ENCODE data around the gene HDGFL1. TPM values are rescaled to one million over a fixed set of nuclear protein-coding genes. Genes with fewer than 3 reads are reported as not detected.

The HDGFL1 gene
- 0.04 TPM in 1 of 2 replicates, not detected in the other for polyA plus RNA-seq (2011; rRNA removed)
- polyA plus RNA-seq (2012; cell fraction: cytosol; rRNA removed): not detected in 2 replicates
- polyA plus RNA-seq (2012; cell fraction: nucleus; rRNA removed): not detected in 2 replicates
- not detected in 3 replicates for polyA plus RNA-seq (2017; fragmentation: RNase III; extraction: RNeasy Plus Mini Kit Qiagen cat#74134 plus additional on column Dnase treatment)
- not detected in 2 replicates for polyA minus RNA-seq (2011; rRNA and poly(A)+ RNA removed)

- CTCF ChIA-PET: no interaction called here
- POLR2A ChIA-PET: no interaction called here
- FAIRE-seq: no peak
- WGBS (ENCODE audit: missing lambda C conversion rate): 96% methylated on average over 53 of the region's 89 CpGs
- Histone ChIP-seq H3K9me3 (no peaks in the 10 kb centered on the region), H3K27ac (no peak within 1 kb of the TSS), H3K4me1 (no peaks in the 10 kb centered on the region), H3K4me2 (no peak within 1 kb of the TSS), H3K4me3 (no peak within 1 kb of the TSS)
- no peak for DNase-seq (ENCODE audit: low read depth in 1 of 2, low spot score in 1 of 2)
- TF ChIP-seq CBX2 (IDR thresholded peaks at IDR 0.05; ENCODE audit: borderline replicate concordance, low read depth): no peak
- TF ChIP-seq KDM1A (IDR thresholded peaks at IDR 0.05; ENCODE audit: low read depth): no peak
- TF ChIP-seq CEBPB (IDR thresholded peaks at IDR 0.05): no peak
- TF ChIP-seq TP53 (CRISPR knock-in tag; IDR thresholded peaks at IDR 0.05): no peak
- TF ChIP-seq RNF2 (IDR thresholded peaks at IDR 0.05; ENCODE audit: borderline replicate concordance, low read depth): no peak
- no peak for TF ChIP-seq BHLHE40 (IDR thresholded peaks at IDR 0.05; ENCODE audit: low read depth, low read length)
- no peak for TF ChIP-seq ZFP36 (IDR thresholded peaks at IDR 0.05; ENCODE audit: borderline replicate concordance, partially characterized antibody)
- no peak for TF ChIP-seq RCOR1 (IDR thresholded peaks at IDR 0.05; ENCODE audit: low read depth, low read length)
- no peak for TF ChIP-seq ZSCAN20 (CRISPR knock-in tag; IDR thresholded peaks at IDR 0.05)
- TF ChIP-seq RFX5 (IDR thresholded peaks at IDR 0.05): no peak
- no peak for TF ChIP-seq E2F6 (IDR thresholded peaks at IDR 0.05; ENCODE audit: borderline replicate concordance, low read depth)
- TF ChIP-seq HOXB5 (CRISPR knock-in tag; IDR thresholded peaks at IDR 0.05): no peak
- no peak for TF ChIP-seq TFCP2L1 (CRISPR knock-in tag; IDR thresholded peaks at IDR 0.05)
- TF ChIP-seq HEYL (CRISPR knock-in tag; IDR thresholded peaks at IDR 0.05): no peak
- no peak for TF ChIP-seq CTCF (IDR thresholded peaks at IDR 0.05)
- no peak for ATAC-seq
Measured at GRCh38 chr6:22569281-22570184, at the start of gene HDGFL1. TSS of gene HDGFL1 (plus strand) at chr6:22569566. CDS start at chr6:22569576, 10 bp downstream.

- DNase-seq (ENCODE audit: low read depth in 1 of 2, low spot score in 1 of 2) (no peak), FAIRE-seq (no peak)
- no peak overlapping the region for H3K4me3 ChIP-seq
Measured at GRCh38 chr6:22521035-22521434, 48.3 kb upstream of the HDGFL1 start.

More at GRCh38 chr6:22521035-22521434, 48.3 kb upstream of the HDGFL1 start:
- no peak for ATAC-seq
- ChIA-PET POLR2A (no interaction called here), CTCF (no interaction called here)
- TF ChIP-seq SMC3 (IDR thresholded peaks at IDR 0.05) (no peak), EHF (CRISPR knock-in tag; IDR thresholded peaks at IDR 0.05) (no peak), E2F6 (IDR thresholded peaks at IDR 0.05; ENCODE audit: borderline replicate concordance, low read depth) (no peak), MAZ (IDR thresholded peaks at IDR 0.05; ENCODE audit: borderline replicate concordance, low read depth, low read length) (no peak), MAX (IDR thresholded peaks at IDR 0.05) (no peak), USF2 (IDR thresholded peaks at IDR 0.05) (no peak), PHF8 (IDR thresholded peaks at IDR 0.05; ENCODE audit: borderline replicate concordance, low read depth) (no peak), BHLHE40 (IDR thresholded peaks at IDR 0.05; ENCODE audit: low read depth, low read length) (no peak), REST (IDR thresholded peaks at IDR 0.05) (no peak), RAD21 (conservative IDR thresholded peaks at IDR 0.05 in 1 of 2, IDR thresholded peaks at IDR 0.05 in 1 of 2) (no peak), MAFK (IDR thresholded peaks at IDR 0.05; ENCODE audit: partially characterized antibody) (no peak)
- Histone ChIP-seq H3K27ac (no peak overlapping the region), H3K4me2 (no peak overlapping the region), H3K4me1 (no peaks in the 10 kb centered on the region), H3K9me3 (no peaks in the 10 kb centered on the region)
- WGBS (ENCODE audit: missing lambda C conversion rate): 77% methylated on average over 4 of the region's 4 CpGs
